T-helper 17 cell (primary cell): ENCODE results near the gene SYMPK. TPM values are rescaled to one million over a fixed set of nuclear protein-coding genes. Genes with fewer than 3 reads are reported as not detected.

Experiments
- ATAC-seq: fragments of 150-1000 bp; cut with Tn5 transposase; 2 replicates; pipeline ENCODE4 v1.10.0; 2021; ENCODE audit warnings: mild to moderate bottlenecking, moderate library complexity
- DNase-seq, 3 donors: peaks; one replicate each; pipeline versions ENCODE4 v3.0.0 to v3.0.0-alpha.2; 2020 to 2021
- H3K9me3 ChIP-seq: one replicate; pipeline ENCODE4 v1.7.0; 2013; ENCODE audit warnings: low read length, mild to moderate bottlenecking; ENCODE audit not compliant: control insufficient read depth, poor library complexity, severe bottlenecking
- H3K27ac Mint-ChIP-seq: one replicate; pipeline ENCODE4 v1.8.0; 2022; ENCODE audit warnings: mild to moderate bottlenecking, moderate library complexity, mixed read lengths
- H3K27me3 Mint-ChIP-seq: one replicate; pipeline ENCODE4 v1.8.0; 2022; ENCODE audit warnings: mixed read lengths
- H3K36me3 Mint-ChIP-seq: one replicate; pipeline ENCODE4 v1.8.0; 2022; ENCODE audit warnings: low read depth, mixed read lengths
- H3K4me1 Mint-ChIP-seq: one replicate; pipeline ENCODE4 v1.8.0; 2022; ENCODE audit warnings: mild to moderate bottlenecking, mixed read lengths
- H3K4me3 Mint-ChIP-seq: one replicate; pipeline ENCODE4 v1.8.0; 2022; ENCODE audit warnings: mild to moderate bottlenecking, moderate library complexity, mixed read lengths
- total RNA-seq, 4 donors: library from RNA in 2 of 4; stranded (reverse) in 2 of 4; gene quantifications; one replicate each; pipeline ENCODE4 v1.2.3 and lab custom pipeline; 2022 to 2026

Gene SYMPK
- total RNA-seq, 2 donors from 2014 or later = 75.5 to 81.6 TPM

- H3K27me3 Mint-ChIP-seq = peaks cover 6% of the 10 kb centered on the region
- peak; percentile 90 to 94 (median 92) for DNase-seq
- H3K4me1 Mint-ChIP-seq = peaks cover 20% of the 10 kb centered on the region
- peak; percentile 74 for ATAC-seq
- no peaks in the 10 kb centered on the region for H3K9me3 ChIP-seq
- peak within 1 kb of the TSS; percentile 90 for H3K4me3 Mint-ChIP-seq
- H3K36me3 Mint-ChIP-seq = no peaks in the 10 kb centered on the region
- peak within 1 kb of the TSS; percentile 82 for H3K27ac Mint-ChIP-seq
These were observed 93.8 kb downstream of the SYMPK start, which contains the start of gene SIX5 for GRCh38 chr19:45768984-45769782. SIX5 (minus strand) TSS chr19:45769252; CDS start chr19:45768844, 408 bp downstream.

GRCh38 chr19:45768655-45768983 is 94.3 kb downstream of the SYMPK start:
- Mint-ChIP-seq H3K27ac (no peak overlapping the region), H3K4me1 (peaks cover 20% of the 10 kb centered on the region), H3K4me3 (peak overlapping the region; percentile 90), H3K36me3 (no peaks in the 10 kb centered on the region), H3K27me3 (peaks cover 6% of the 10 kb centered on the region)
- DNase-seq = peak in 2 of 3 donors; percentile 38 to 44
- no peaks in the 10 kb centered on the region for H3K9me3 ChIP-seq
- no peak for ATAC-seq

- ATAC-seq (no peak), DNase-seq (no peak)
- Mint-ChIP-seq H3K27me3 (peaks cover 6% of the 10 kb centered on the region), H3K4me3 (peak overlapping the region; percentile 80), H3K4me1 (peaks cover 20% of the 10 kb centered on the region), H3K36me3 (no peaks in the 10 kb centered on the region), H3K27ac (no peak overlapping the region)
- H3K9me3 ChIP-seq = no peaks in the 10 kb centered on the region
These were observed 94.9 kb downstream of the SYMPK start for GRCh38 chr19:45767881-45768654.

- peaks cover 20% of the 10 kb centered on the region for H3K4me1 Mint-ChIP-seq
- peaks cover 6% of the 10 kb centered on the region for H3K27me3 Mint-ChIP-seq
These were observed 95.5 kb downstream of the SYMPK start for GRCh38 chr19:45767410-45767880.

GRCh38 chr19:45766869-45767346 is 96.0 kb downstream of the SYMPK start:
- H3K9me3 ChIP-seq = no peaks in the 10 kb centered on the region
- peaks cover 6% of the 10 kb centered on the region for H3K27me3 Mint-ChIP-seq
- no peak overlapping the region for H3K27ac Mint-ChIP-seq
- DNase-seq = no peak
- no peaks in the 10 kb centered on the region for H3K36me3 Mint-ChIP-seq
- H3K4me3 Mint-ChIP-seq = peak overlapping the region; percentile 68
- ATAC-seq = no peak
- H3K4me1 Mint-ChIP-seq = peaks cover 16% of the 10 kb centered on the region

More at GRCh38 chr19:45767410-45767880, 95.5 kb downstream of the SYMPK start:
- no peak for ATAC-seq
- no peak overlapping the region for H3K27ac Mint-ChIP-seq
- no peaks in the 10 kb centered on the region for H3K9me3 ChIP-seq
- peak overlapping the region; percentile 68 for H3K4me3 Mint-ChIP-seq
- DNase-seq = no peak
- no peaks in the 10 kb centered on the region for H3K36me3 Mint-ChIP-seq

GRCh38 chr19:45766296-45766868 is 96.6 kb downstream of the SYMPK start:
- H3K9me3 ChIP-seq = no peaks in the 10 kb centered on the region
- Mint-ChIP-seq H3K27ac (peak overlapping the region; percentile 16), H3K4me1 (peaks cover 16% of the 10 kb centered on the region), H3K4me3 (peak overlapping the region; percentile 25), H3K36me3 (no peaks in the 10 kb centered on the region), H3K27me3 (peaks cover 6% of the 10 kb centered on the region)
- DNase-seq = no peak
- ATAC-seq = no peak

- Mint-ChIP-seq H3K27ac (peak overlapping the region; percentile 16), H3K36me3 (no peaks in the 10 kb centered on the region), H3K27me3 (peaks cover 6% of the 10 kb centered on the region), H3K4me1 (peaks cover 16% of the 10 kb centered on the region), H3K4me3 (peak overlapping the region; percentile 25)
- ATAC-seq (no peak), DNase-seq (no peak)
- no peaks in the 10 kb centered on the region for H3K9me3 ChIP-seq
These were observed 97.1 kb downstream of the SYMPK start for GRCh38 chr19:45765702-45766295.

Other genes starting within 250 kb of the SYMPK start
- gene EML2, start 223.8 kb downstream of the SYMPK start, total RNA-seq = 10 to 100 TPM; 58.1 to 61.2 TPM
- gene GIPR, start 194.9 kb downstream of the SYMPK start, total RNA-seq = 1 to 10 TPM; 2.3 to 4.6 TPM
- 100 to 1,000 TPM; 333 to 339 TPM for gene SNRPD2, start 171.2 kb downstream of the SYMPK start, total RNA-seq
- gene QPCTL, start 170.5 kb downstream of the SYMPK start, total RNA-seq = 10 to 100 TPM in 1 of 2 donors, 1 to 10 TPM in 1; 7.1 to 13.2 TPM
- 10 to 100 TPM; 19.4 to 23.2 TPM for gene FBXO46, start 132.3 kb downstream of the SYMPK start, total RNA-seq
- gene MEIOSIN, start 129.7 kb downstream of the SYMPK start, total RNA-seq = not detected
- under 1 TPM; 0.42 to 0.44 TPM for gene SIX5, start 93.9 kb downstream of the SYMPK start, total RNA-seq
- 10 to 100 TPM; 18.7 to 35.8 TPM for gene DMPK, start 80.7 kb downstream of the SYMPK start, total RNA-seq
- gene DMWD, start 70.3 kb downstream of the SYMPK start, total RNA-seq = 10 to 100 TPM; 28.3 to 49.1 TPM
- under 1 TPM; 0.10 to 0.34 TPM for gene RSPH6A, start 47.8 kb downstream of the SYMPK start, total RNA-seq
- not detected for gene FOXA3, start 1.2 kb upstream of the SYMPK start, total RNA-seq
- gene IRF2BP1, start 23.0 kb upstream of the SYMPK start, total RNA-seq = 10 to 100 TPM; 16.0 to 18.7 TPM
- gene MYPOP, start 39.5 kb upstream of the SYMPK start, total RNA-seq = 1 to 10 TPM; 7.1 to 7.5 TPM
- gene NANOS2, start 51.6 kb upstream of the SYMPK start, total RNA-seq = not detected
- gene NOVA2, start 110.7 kb upstream of the SYMPK start, total RNA-seq = not detected
- 10 to 100 TPM; 13.5 to 15.6 TPM for gene CCDC61, start 132.3 kb upstream of the SYMPK start, total RNA-seq
- not detected for gene PGLYRP1, start 159.9 kb upstream of the SYMPK start, total RNA-seq
- not detected for gene IGFL4, start 177.9 kb upstream of the SYMPK start, total RNA-seq